ENCODE data around the gene GPX5.
"Not testable (repeated sequence)": the region's sequence is repeated elsewhere in the genome, so short reads cannot be mapped to it uniquely, and the experiment has no call there.

The GPX5 gene

DNA sequence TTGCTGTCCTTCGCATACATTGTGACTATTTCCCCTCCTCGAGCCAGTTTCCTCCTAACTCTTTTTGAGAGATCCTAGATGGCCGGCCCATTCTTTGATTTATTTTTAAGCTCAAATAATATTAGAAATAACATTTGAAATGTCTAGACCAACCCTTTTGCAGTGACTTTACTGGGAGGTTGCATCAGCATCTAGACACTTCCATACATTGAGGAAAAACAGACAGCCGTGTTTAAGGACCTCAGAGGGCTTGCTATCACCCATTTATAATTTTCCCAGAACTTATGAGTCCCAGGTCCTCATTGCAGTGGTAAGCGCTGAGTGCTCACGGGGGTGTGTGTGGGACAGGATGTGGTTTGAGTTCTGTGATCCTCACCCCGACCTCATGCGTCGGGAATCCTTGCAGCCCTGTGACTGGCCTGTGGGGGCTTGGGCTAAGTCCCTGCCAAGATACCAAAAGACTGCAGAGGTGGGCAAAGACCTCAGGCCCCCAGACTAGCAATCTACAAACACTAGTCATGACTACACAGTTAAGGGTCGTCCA is at the start of gene GPX5:
Gene GPX5, plus strand, starts transcription at position 386 of the 544 bp plus-strand sequence. Its CDS starts 133 bp downstream, at position 519.
- DNase-seq (ENCODE audit: low spot score), result no peak

- no peak for DNase-seq (ENCODE audit: low spot score)
Observed at GRCh38 chr6:28478518-28478917, 47.2 kb upstream of the GPX5 start.

GRCh38 chr6:28480253-28480932 is 45.3 kb upstream of the GPX5 start:
- DNase-seq (ENCODE audit: low spot score), result no peak

- DNase-seq (ENCODE audit: low spot score), result no peak
Observed at GRCh38 chr6:28485482-28485881, 40.2 kb upstream of the GPX5 start.

DNA sequence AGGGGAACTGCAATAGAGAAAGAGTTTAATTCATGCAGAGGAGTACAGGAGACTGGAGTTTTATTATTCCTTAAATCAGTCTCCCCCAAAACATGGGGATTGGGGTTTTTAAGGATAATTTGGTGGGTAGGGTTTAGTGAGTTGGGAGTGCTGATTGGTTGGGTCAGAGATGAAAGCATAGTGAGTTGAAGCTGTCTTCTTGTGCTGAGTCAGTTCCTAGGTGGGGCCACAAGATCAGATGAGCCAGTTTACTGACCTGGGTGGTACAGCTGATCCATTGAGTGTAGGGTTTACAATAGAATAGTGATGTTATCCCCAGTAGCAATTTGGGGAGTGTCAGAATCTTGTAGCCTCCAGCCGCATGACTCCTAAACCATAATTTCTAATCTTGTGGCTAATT is 39.1 kb upstream of the GPX5 start:
- DNase-seq (ENCODE audit: low spot score), result no peak

DNA sequence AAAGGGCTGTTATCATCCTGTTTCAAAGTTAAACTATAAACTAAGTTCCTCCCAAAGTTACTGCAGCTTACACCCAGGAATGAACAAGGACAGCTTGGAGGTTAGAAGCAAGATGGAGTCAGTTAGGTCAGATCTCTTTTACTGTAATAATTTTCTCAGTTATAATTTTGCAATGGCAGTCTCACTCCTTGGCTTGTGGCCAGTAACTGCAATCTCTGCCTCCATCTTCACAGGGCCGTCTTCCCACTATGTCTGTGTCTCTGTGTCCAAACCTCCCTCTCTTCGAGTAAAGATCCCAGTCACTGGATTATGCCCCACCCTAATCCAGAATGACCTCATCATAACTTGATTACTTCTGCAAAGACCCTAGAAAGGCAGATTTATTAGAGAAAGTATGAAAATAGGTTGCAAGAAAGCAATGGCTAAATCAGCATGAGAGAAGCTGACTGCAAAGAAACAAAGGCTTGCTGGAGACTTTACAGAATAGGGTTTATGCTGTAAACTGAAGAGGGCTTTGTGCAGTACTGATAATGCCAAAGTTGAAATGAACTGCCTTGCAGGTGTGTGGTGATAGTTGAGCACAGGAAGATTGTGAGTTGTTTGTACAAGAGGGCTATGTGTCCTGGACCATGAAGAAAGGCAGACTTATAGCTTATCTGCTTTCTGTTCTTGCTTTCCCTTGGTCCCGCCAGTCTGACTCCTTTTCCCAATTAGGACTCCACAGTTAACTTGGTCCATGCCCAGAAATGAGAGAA is 38.5 kb upstream of the GPX5 start:
- no peak for DNase-seq (ENCODE audit: low spot score)

GRCh38 chr6:28488916-28489365 is 36.7 kb upstream of the GPX5 start:
- no peak for DNase-seq (ENCODE audit: low spot score)

- DNase-seq (ENCODE audit: low spot score), result peak; percentile 67
Observed at GRCh38 chr6:28489366-28490204, 36.1 kb upstream of the GPX5 start.

DNA sequence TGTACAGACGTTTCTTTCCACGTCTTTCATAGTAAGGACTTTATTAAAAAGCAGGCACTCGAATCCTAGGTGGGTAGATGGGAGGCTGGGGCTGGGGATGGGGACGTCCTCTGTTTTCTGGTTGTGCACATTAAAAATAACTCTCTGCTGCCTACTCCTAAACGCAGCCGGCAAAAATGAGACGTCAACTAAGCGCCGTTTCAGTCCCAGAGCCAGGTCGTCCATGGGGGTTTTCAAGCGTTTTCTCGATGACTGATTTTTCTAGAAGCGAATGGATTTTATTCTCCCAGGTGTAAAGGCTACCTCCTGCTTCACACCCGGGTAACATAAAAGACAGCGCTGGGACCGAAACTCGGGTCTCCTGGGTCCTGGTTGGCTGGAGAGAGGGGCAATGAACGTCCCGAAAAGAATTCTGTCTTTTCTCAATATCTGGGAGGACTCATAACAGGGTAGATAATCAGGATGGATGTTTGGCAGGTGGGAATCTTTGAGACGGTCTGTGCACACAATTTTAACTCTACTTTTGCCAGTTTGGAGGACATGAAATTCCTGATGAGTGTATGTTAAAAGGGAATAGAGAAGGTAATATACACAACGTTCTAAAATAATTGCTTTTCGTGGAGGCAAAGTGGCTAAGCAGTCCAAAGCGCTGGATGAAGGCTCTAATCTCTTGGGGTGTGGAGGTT is 35.3 kb upstream of the GPX5 start:
- no peak for DNase-seq (ENCODE audit: low spot score)

DNA sequence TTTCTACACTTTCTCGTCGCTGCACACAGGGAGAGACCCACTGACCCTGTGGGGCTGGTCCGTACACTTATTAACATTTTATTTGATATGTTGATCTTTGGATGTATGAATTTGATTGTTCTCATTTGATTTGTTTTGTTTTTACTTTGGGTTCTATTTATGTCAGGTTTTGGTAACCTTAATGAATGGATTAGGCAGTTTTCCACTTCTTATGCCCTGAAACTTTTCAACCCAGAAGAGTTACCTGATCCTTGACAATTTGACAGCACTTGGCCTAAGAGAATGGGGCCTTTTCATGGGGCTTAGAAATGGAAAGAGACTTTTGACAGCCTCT is 33.7 kb upstream of the GPX5 start:
- DNase-seq (ENCODE audit: low spot score), result no peak

DNA sequence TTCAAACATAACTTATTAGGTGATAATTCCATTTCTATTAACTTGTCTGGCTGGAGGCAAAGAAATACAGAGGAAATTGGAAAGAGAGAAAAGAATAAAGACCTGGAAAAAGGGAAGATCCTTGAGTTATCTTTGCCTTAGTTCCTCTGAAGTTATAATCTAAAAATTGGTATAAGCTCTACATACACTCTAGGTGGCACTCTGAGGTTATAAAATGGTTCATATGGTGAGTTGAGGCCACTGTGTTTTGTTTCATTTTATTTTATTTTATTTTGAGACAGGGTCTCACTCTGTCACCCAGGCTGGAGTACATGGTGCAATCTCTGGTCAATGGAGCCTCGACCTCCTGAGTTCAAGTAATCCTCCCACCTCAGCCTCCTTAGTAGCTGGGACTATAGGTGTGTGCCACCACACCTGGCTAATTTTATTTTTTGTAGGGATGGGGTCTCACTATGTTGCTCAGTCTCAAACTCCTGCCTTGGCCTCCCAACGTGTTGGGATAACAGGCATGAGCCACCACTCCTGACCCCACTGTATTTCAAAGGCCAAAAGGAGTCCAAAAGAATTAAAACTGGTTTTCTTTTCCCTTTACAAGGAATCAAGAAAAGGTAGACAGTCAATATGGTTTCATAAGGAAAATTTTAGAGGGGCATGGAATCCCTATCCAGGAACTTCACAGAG is 29.4 kb upstream of the GPX5 start:
- DNase-seq (ENCODE audit: low spot score), result no peak

GRCh38 chr6:28497306-28497705 is 28.4 kb upstream of the GPX5 start:
- DNase-seq (ENCODE audit: low spot score), result no peak

GRCh38 chr6:28497893-28498292 is 27.8 kb upstream of the GPX5 start:
- DNase-seq (ENCODE audit: low spot score), result no peak

DNA sequence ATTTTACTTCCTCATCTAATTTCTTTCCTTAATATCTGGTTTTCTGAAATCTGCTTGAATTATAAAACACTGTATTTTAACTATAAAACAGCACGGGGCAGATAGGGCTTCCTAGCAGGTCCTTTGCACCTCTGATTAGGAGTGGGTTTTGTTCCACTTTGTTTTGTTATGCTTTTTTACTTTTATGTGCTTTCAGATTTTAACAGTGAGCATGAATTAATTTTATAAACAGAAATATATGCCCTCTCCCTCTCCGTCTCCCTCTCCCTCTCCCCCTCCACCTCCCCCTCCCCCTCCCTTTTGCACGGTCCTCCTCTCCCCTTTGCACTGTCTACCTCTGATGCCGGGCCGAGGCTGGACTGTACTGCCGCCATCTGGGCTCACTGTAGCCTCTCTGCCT is 24.4 kb upstream of the GPX5 start:
- no peak for DNase-seq (ENCODE audit: low spot score)

GRCh38 chr6:28502136-28502535 is 23.5 kb upstream of the GPX5 start:
- not testable (repeated sequence) for DNase-seq (ENCODE audit: low spot score)

DNA sequence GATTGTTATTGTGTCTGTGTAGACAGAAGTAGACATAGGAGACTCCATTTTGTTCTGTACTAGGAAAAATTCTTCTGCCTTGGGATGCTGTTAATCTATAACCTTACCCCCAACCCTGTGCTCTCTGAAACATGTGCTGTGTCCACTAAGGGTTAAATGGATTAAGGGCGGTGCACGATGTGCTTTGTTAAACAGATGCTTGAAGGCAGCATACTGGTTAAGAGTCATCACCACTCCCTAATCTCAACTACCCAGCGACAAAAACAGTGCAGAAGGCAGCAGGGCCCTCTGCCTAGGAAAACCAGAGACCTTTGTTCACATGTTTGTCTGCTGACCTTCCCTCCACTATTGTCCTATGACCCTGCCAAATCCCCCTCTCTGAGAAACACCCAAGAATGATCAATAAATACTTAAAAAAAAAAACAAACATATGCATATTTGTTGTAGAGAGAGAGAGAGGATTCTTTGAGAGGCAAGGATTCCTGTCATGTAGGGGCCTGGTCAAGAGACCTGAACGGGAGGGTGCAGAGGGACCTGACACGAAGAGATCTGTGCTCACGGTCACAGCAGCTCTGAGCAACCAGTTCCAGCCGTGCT is 22.9 kb upstream of the GPX5 start:
- DNase-seq (ENCODE audit: low spot score), result not testable (repeated sequence)

GRCh38 chr6:28505733-28506132 is 19.9 kb upstream of the GPX5 start:
- DNase-seq (ENCODE audit: low spot score), result no peak

DNA sequence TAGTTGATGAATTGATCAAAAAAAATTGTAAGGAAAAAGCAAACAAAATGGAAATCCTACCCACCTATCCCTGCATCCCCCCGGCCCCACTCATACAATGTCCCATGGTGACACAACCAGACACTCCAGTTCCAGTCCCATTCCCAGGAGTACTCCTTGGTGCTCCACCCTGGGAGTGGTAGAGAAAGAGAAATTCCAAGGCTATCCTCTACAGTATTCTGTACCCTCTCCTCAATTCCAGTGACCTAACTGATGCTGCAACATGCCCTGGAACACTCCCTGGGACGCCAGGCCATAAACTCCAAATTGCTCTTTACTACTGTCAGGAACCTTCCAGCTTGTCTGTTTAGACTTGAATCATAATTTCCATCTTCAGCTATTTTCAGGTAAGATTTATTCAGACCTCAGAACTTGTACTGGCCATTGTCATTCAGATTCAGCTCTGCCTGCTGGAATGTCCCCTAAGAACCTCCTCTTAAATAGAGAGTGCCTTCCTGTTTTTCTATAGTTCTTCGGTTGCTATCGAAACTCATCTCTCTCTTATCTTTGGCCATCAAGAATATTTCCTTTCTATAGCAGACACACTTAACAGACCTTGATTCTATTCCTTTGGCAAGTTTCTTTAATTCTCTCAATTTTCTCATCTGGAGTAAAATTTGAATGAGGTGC is 18.7 kb upstream of the GPX5 start:
- DNase-seq (ENCODE audit: low spot score), result no peak

DNA sequence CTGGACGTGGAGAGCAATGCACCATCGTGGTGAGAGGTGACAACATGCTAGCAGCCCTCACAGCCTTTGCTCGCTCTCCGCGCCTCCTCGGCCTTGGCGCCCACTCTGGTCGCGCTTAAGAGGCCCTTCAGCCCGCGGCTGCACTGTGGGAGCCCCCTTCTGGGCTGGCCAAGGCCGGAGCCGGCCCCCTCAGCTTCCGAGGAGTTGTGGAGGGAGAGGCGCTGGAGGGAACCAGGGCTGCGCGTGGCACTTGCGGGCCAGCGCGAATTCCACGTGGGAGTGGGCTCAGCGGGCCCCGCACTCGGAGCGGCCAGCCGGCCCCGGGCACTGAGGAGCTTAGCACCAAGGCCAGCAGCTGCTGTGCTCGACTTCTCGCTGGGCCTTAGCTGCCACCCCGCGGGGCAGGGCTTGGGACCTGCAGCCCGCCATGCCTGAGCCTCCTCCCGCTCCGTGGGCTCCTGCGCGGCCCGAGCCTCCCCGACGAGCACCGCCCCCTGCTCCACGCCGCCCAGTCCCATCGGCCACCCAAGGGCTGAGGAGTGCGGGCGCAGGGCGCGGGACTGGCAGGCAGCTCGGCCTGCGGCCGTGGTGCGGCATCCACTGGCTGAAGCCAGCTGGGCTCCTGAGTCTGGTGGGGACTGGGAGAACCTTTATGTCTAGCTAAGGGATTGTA is 13.9 kb upstream of the GPX5 start:
- DNase-seq (ENCODE audit: low spot score), result no peak

DNA sequence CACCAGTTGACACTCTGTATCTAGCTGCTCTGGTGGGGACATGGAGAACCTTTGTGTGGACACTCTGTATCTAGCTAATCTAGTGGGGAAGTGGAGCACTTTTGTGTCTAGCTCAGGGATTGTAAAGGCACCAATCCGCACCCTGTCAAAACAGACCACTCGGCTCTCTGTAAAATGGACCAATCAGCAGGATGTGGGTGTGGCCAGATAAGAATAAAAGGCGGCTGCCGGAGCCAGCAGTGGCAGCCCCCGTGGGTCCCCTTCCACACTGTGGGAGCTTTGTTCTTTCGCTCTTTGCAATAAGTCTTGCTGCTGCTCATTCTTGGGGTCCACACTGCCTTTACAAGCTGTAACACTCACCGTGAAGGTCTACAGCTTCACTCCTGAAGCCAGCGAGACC is 13.3 kb upstream of the GPX5 start:
- not testable (repeated sequence) for DNase-seq (ENCODE audit: low spot score)

All from left forelimb (tissue), 1 donor.